Esophagus squamous epithelium (tissue), 5 donors: ENCODE results near the gene TMEM63C. TPM values are rescaled to one million over a fixed set of nuclear protein-coding genes. Genes with fewer than 3 reads are reported as not detected.
"Not testable (repeated sequence)": the region's sequence is repeated elsewhere in the genome, so short reads cannot be mapped to it uniquely, and the experiment has no call there.

Experiments used
- DNase-seq: peaks from one replicate; lab custom pipeline; 2025; lab: John Stamatoyannopoulos, UW
- H3K27ac ChIP-seq, 4 donors: fragments of 200-600 bp; sonication (generic); one replicate each; pipeline ENCODE4 v1.5.1; 2016 to 2019; ENCODE audit warnings: mild to moderate bottlenecking in 1 of 4
- H3K27me3 ChIP-seq, 4 donors: fragments of 200-600 bp; sonication (generic); 1 replicate in 3 of 4; 2 replicates in 1 of 4; pipeline versions ENCODE4 v1.5.1 to v1.6.0; 2017 to 2021; ENCODE audit warnings: antibody characterized with exemption in 1 of 4
- H3K36me3 ChIP-seq, 3 donors: fragments of 200-600 bp; sonication (generic); one replicate each; pipeline ENCODE4 v1.5.1; 2016 to 2019
- H3K4me1 ChIP-seq, 3 donors: fragments of 200-600 bp; sonication (generic); one replicate each; pipeline ENCODE4 v1.5.1; 2017 to 2019
- H3K4me3 ChIP-seq, 4 donors: fragments of 200-600 bp; sonication (generic); 1 replicate in 3 of 4; 2 replicates in 1 of 4; pipeline ENCODE4 v1.5.1; 2016 to 2019; ENCODE audit warnings: mild to moderate bottlenecking in 2 of 4, moderate library complexity in 1 of 4
- H3K9me3 ChIP-seq, 3 donors: fragments of 200-600 bp; sonication (generic); one replicate each; pipeline ENCODE4 v1.5.1; 2016 to 2019
- CTCF ChIP-seq, 6 experiments: fragments of 450-650 bp in 4 of 6; fragments of 200-600 bp in 2 of 6; sonication (generic) in 2 of 6; IDR thresholded peaks; one replicate each; pipeline ENCODE4 v1.5.1; 2016 to 2019; ENCODE audit warnings: antibody characterized with exemption in 6 of 6, mild to moderate bottlenecking in 4 of 6, moderate library complexity in 4 of 6
- POLR2A ChIP-seq, 4 donors: fragments of 450-650 bp; IDR thresholded peaks; one replicate each; pipeline ENCODE4 v1.6.1; 2017; ENCODE audit warnings: antibody characterized with exemption in 4 of 4, mild to moderate bottlenecking in 4 of 4, moderate library complexity in 3 of 4
- WGBS, 2 donors: methylation state at CpG; one replicate each; pipeline ENCODE4 v1.1.5; 2018; 5-methylcytosine and 5-hydroxymethylcytosine counted together
- intact Hi-C: fragments of 100-400 bp; cut with DNase I; formaldehyde crosslinking; loops from one replicate; pipeline ENCODE4 v1.15.0; 2022
- total RNA-seq, 4 donors: library from RNA; depleted of rRNA; stranded (reverse); fragments of >200 nt; gene quantifications; one replicate each; pipeline ENCODE4 v1.1.0, GENCODE V29; 2016
- donor health status: DM: yes; HTN: yes; CAD: no.

TMEM63C gene
- total RNA-seq, 4 donors from 2014 or later: 5.2 to 18.6 (median 9.8) TPM

DNA sequence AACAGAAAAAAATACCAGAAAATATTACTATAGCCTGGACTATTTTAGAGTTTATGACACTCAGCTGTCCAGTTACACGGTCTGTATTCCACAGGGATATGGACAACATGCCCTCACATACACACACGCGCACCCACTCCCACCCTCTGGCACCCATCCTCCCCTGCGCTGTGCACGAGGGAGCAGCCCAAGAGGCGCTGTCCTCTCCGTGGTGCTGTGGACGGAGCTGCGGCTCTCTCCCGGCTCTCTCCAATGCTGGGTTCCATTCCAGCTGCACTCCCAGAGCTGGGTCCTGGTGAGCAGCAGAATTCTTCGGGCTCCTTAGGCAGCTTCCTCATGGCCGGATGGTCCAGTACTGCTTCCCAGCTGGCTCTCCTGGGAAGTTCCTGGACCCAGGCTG is 95.4 kb downstream of the TMEM63C start:
- Histone ChIP-seq H3K9me3 (peaks cover 0 to 6% (median 0%) of the 10 kb centered on the region in 3 donors), H3K4me3 (no peak overlapping the region), H3K27ac (no peak overlapping the region), H3K36me3 (peaks cover 9 to 55% (median 17%) of the 10 kb centered on the region in 3 donors), H3K4me1 (no peaks in the 10 kb centered on the region), H3K27me3 (peaks cover 0 to 13% (median 0%) of the 10 kb centered on the region in 4 donors)
- intact Hi-C loops: no loop called here
- no peak for TF ChIP-seq CTCF (IDR thresholded peaks at IDR 0.05)
- no peak for TF ChIP-seq POLR2A (IDR thresholded peaks at IDR 0.05)
- DNase-seq: no peak
- WGBS, 2 donors: 87 to 96% methylated on average over 4 to 8 of the region's 12 CpGs

- intact Hi-C loops: no loop called here
- Histone ChIP-seq H3K27ac (no peak overlapping the region), H3K36me3 (peaks cover 9 to 72% (median 24%) of the 10 kb centered on the region in 3 donors), H3K27me3 (no peaks in the 10 kb centered on the region), H3K4me3 (no peak overlapping the region), H3K4me1 (no peaks in the 10 kb centered on the region), H3K9me3 (peaks cover 0 to 3% (median 0%) of the 10 kb centered on the region in 3 donors)
- TF ChIP-seq POLR2A (IDR thresholded peaks at IDR 0.05): no peak
- TF ChIP-seq CTCF (IDR thresholded peaks at IDR 0.05): peak in 1 of 6 experiments; percentile 10
- 85 to 92% methylated on average over 5 to 11 of the region's 14 CpGs for WGBS, 2 donors
- no peak for DNase-seq
Measured at GRCh38 chr14:77278461-77279230, 97.0 kb downstream of the TMEM63C start.

GRCh38 chr14:77279719-77280118 is 98.1 kb downstream of the TMEM63C start:
- Histone ChIP-seq H3K9me3 (no peaks in the 10 kb centered on the region), H3K27me3 (no peaks in the 10 kb centered on the region), H3K27ac (no peak overlapping the region), H3K4me3 (no peak overlapping the region), H3K36me3 (peaks cover 9 to 83% (median 24%) of the 10 kb centered on the region in 3 donors), H3K4me1 (no peaks in the 10 kb centered on the region)
- intact Hi-C loops: no loop called here
- WGBS, 2 donors: 84 to 86% methylated on average over 3 to 6 of the region's 13 CpGs
- DNase-seq: no peak
- TF ChIP-seq POLR2A (IDR thresholded peaks at IDR 0.05) (no peak), CTCF (IDR thresholded peaks at IDR 0.05) (no peak)

DNA sequence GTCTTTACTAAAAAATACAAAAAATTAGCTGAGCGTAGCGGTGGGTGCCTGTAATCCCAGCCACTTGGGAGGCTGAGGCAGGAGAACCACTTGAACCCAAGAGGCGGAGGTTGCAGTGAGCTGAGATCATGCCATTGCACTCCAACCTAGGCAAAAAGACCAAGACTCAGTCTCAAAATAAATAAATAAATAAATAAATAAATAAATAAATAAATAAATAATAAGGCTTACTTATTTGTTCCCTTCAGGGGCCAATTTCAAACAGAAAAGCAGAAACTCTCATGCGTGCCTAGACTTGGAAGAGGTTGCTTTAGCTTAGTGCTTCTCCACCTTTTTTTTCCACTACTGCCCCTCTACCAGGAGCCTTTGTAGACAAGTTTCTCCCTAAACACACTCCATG is 99.3 kb downstream of the TMEM63C start:
- intact Hi-C loops, DNase-seq, H3K27ac ChIP-seq, H3K9me3 ChIP-seq, H3K27me3 ChIP-seq, H3K4me1 ChIP-seq, H3K4me3 ChIP-seq: not testable (repeated sequence)
- WGBS, 2 donors: 98 to 99% methylated on average over 4 of the region's 4 CpGs
- peaks cover 9 to 94% (median 24%) of the 10 kb centered on the region in 3 donors for H3K36me3 ChIP-seq

- WGBS, 2 donors: 92 to 95% methylated on average over 6 of the region's 6 CpGs
- no peak for DNase-seq
- Histone ChIP-seq H3K36me3 (peaks cover 9 to 94% (median 27%) of the 10 kb centered on the region in 3 donors), H3K9me3 (no peaks in the 10 kb centered on the region), H3K27ac (no peak overlapping the region), H3K27me3 (no peaks in the 10 kb centered on the region), H3K4me1 (no peaks in the 10 kb centered on the region), H3K4me3 (no peak overlapping the region)
- intact Hi-C loops: no loop called here
- TF ChIP-seq POLR2A (IDR thresholded peaks at IDR 0.05) (no peak), CTCF (IDR thresholded peaks at IDR 0.05) (no peak)
Measured at GRCh38 chr14:77281852-77282410, 100.3 kb downstream of the TMEM63C start.
